Activated T-cell treated with anti-CD3 and anti-CD28 coated beads, Interleukin-2, amount 50 U/mL, for 4 hours (primary cell): ENCODE data around the gene PDE2A. TPM values are rescaled to one million over a fixed set of nuclear protein-coding genes. Genes with fewer than 3 reads are reported as not detected.

Experiments
- ATAC-seq, 2 donors: fragments of 200-7000 bp; cut with Tn5 transposase; one replicate each; pipeline ENCODE4 v1.10.0; 2021
- DNase-seq: peaks from one replicate; pipeline ENCODE4 v3.0.0-alpha.2; 2020
- H3K27me3 Mint-ChIP-seq: one replicate; pipeline ENCODE4 v1.8.0; 2021; ENCODE audit warnings: low read depth, mixed read lengths
- H3K36me3 Mint-ChIP-seq: one replicate; pipeline ENCODE4 v1.8.0; 2022; ENCODE audit warnings: mixed read lengths; ENCODE audit not compliant: insufficient read depth
- H3K4me1 Mint-ChIP-seq: one replicate; pipeline ENCODE4 v1.8.0; 2021; ENCODE audit warnings: low read depth, mixed read lengths
- H3K4me3 Mint-ChIP-seq: one replicate; pipeline ENCODE4 v1.8.0; 2021; ENCODE audit warnings: mild to moderate bottlenecking, moderate library complexity, mixed read lengths
- H3K9me3 Mint-ChIP-seq: one replicate; pipeline ENCODE4 v1.8.0; 2021; ENCODE audit warnings: mixed read lengths
- total RNA-seq, 3 donors: library from RNA; stranded (reverse); gene quantifications; one replicate each; pipeline ENCODE4 v1.2.1, GENCODE V29; 2021

The PDE2A gene
- total RNA-seq, 3 donors from 2014 or later, result 0.53 to 0.71 (median 0.60) TPM

GRCh38 chr11:72534371-72535193 lies 139.6 kb downstream of the PDE2A start:
- Mint-ChIP-seq H3K27me3 (peaks cover 19% of the 10 kb centered on the region), H3K4me3 (no peak overlapping the region), H3K4me1 (no peaks in the 10 kb centered on the region), H3K36me3 (no peaks in the 10 kb centered on the region), H3K9me3 (no peaks in the 10 kb centered on the region)
- DNase-seq, result no peak
- ATAC-seq, result no peak

- no peak overlapping the region for H3K4me3 Mint-ChIP-seq
Observed at GRCh38 chr11:72529068-72529467, 145.2 kb downstream of the PDE2A start.

GRCh38 chr11:72528121-72528520 lies 146.1 kb downstream of the PDE2A start:
- no peak for DNase-seq
- no peaks in the 10 kb centered on the region for H3K9me3 Mint-ChIP-seq

More at GRCh38 chr11:72529068-72529467, 145.2 kb downstream of the PDE2A start:
- H3K27me3 Mint-ChIP-seq, result peaks cover 13% of the 10 kb centered on the region
- DNase-seq (no peak), ATAC-seq (no peak)
- H3K4me1 Mint-ChIP-seq, result no peaks in the 10 kb centered on the region
- no peaks in the 10 kb centered on the region for H3K36me3 Mint-ChIP-seq
- no peaks in the 10 kb centered on the region for H3K9me3 Mint-ChIP-seq

More at GRCh38 chr11:72528121-72528520, 146.1 kb downstream of the PDE2A start:
- Mint-ChIP-seq H3K4me3 (no peak overlapping the region), H3K4me1 (no peaks in the 10 kb centered on the region), H3K36me3 (no peaks in the 10 kb centered on the region), H3K27me3 (peaks cover 11% of the 10 kb centered on the region)
- ATAC-seq, result no peak

Other genes with a start within 250 kb of the PDE2A start
- gene CLPB, start 239.9 kb downstream of the PDE2A start, total RNA-seq, result 10 to 100 TPM; 50.2 to 55.7 (median 54.6) TPM
- 10 to 100 TPM; 52.3 to 58.1 (median 52.8) TPM for gene ARAP1, start 78.0 kb upstream of the PDE2A start, total RNA-seq
- gene STARD10, start 119.6 kb upstream of the PDE2A start, total RNA-seq, result 10 to 100 TPM in 2 of 3 donors, 1 to 10 TPM in 1; 9.4 to 13.8 (median 13.0) TPM
- 10 to 100 TPM; 23.8 to 28.9 (median 26.0) TPM for gene ATG16L2, start 140.0 kb upstream of the PDE2A start, total RNA-seq